Measurements from ENCODE around the gene TOB1. TPM values are rescaled to one million over a fixed set of nuclear protein-coding genes. Genes with fewer than 3 reads are reported as not detected.

TOB1 gene
- total RNA-seq, 1 experiment from 2014 or later, result 31.6 TPM

GRCh38 chr17:50902372-50903353 is 36.5 kb upstream of the TOB1 start:
- Histone ChIP-seq H3K9ac (ENCODE audit: extremely low read depth, insufficient read length, low read length) (no peak overlapping the region), H3K9me3 (ENCODE audit: control insufficient read depth, low read depth, low read length) (no peaks in the 10 kb centered on the region), H2BK20ac (ENCODE audit: low read depth, low read length, poor library complexity, severe bottlenecking) (no peak overlapping the region), H3K4ac (ENCODE audit: low read depth, low read length) (no peak overlapping the region), H3K4me2 (ENCODE audit: insufficient read depth, insufficient read length, low read length) (no peak overlapping the region), H2BK120ac (ENCODE audit: low read depth, low read length, poor library complexity, severe bottlenecking) (no peak overlapping the region), H3T11ph (ENCODE audit: low read length) (no peak overlapping the region), H3K27ac (ENCODE audit: insufficient read length, low read depth, low read length) (no peak overlapping the region), H3K23me2 (ENCODE audit: insufficient read length, low read depth, low read length, poor library complexity, severe bottlenecking) (no peaks in the 10 kb centered on the region), H2BK12ac (ENCODE audit: insufficient read length, low read depth, low read length) (no peak overlapping the region), H3K79me1 (ENCODE audit: insufficient read depth, low read depth, low read length, poor library complexity, severe bottlenecking) (no peaks in the 10 kb centered on the region), H4K8ac (replicated peaks; ENCODE audit: insufficient read length, low read depth, low read length) (no peak overlapping the region), H3K4me1 (ENCODE audit: insufficient read depth, low read length) (peaks cover 14% of the 10 kb centered on the region), H3K27me3 (ENCODE audit: insufficient read depth, low read length) (no peaks in the 10 kb centered on the region), H2BK15ac (ENCODE audit: low read depth, low read length) (no peak overlapping the region), H3K23ac (ENCODE audit: insufficient read length, low read depth, low read length) (no peak overlapping the region), H2AFZ (ENCODE audit: low read length) (no peak overlapping the region), H2AK5ac (ENCODE audit: insufficient read length, low read length) (no peak overlapping the region), H4K91ac (ENCODE audit: insufficient read length, low read depth, low read length) (no peak overlapping the region), H3K56ac (ENCODE audit: insufficient read length, low read depth, low read length) (no peak overlapping the region), H4K5ac (ENCODE audit: insufficient read length, low read depth, low read length) (no peak overlapping the region), H3K14ac (ENCODE audit: insufficient read depth, low read length) (no peak overlapping the region; the same call in 1 of the 2 replicates), H3K18ac (ENCODE audit: insufficient read length, low read depth, low read length) (no peak overlapping the region), H3K79me2 (ENCODE audit: insufficient read depth, low read length) (no peaks in the 10 kb centered on the region), H2BK5ac (ENCODE audit: insufficient read length, low read length) (no peak overlapping the region), H4K20me1 (ENCODE audit: control insufficient read depth, insufficient read depth, insufficient read length) (no peaks in the 10 kb centered on the region)
- H3K27ac Mint-ChIP-seq, result peak overlapping the region; percentile 32 to 64 (median 40); a peak in 5 of 7 replicates
- no peaks in the 10 kb centered on the region for H3K36me3 Mint-ChIP-seq (ENCODE audit: insufficient read depth in 1 of 3, low read depth in 3 of 3)
- no CpG with 5 or more reads among the region's 9 CpGs for WGBS (ENCODE audit: extremely low coverage, insufficient read length, low lambda C conversion rate)
- peaks cover 45 to 50% of the 10 kb centered on the region in 2 experiments for H3K4me1 Mint-ChIP-seq
- DNase-seq, result no peak
- no peak overlapping the region for H3K4me3 Mint-ChIP-seq
- no peaks in the 10 kb centered on the region; a peak in 1 of 5 replicates for H3K9me3 Mint-ChIP-seq
- no peak for TF ChIP-seq CTCF (conservative IDR thresholded peaks at IDR 0.05)
- no peaks in the 10 kb centered on the region; the same call in 1 of the 2 replicates for H3K27me3 Mint-ChIP-seq (ENCODE audit: low read depth)

Data from H9 (cell line).